ENCODE measurements around the gene ACSF2.
"Not testable (repeated sequence)": the region's sequence is repeated elsewhere in the genome, so short reads cannot be mapped to it uniquely, and the experiment has no call there.

ACSF2 gene

DNA sequence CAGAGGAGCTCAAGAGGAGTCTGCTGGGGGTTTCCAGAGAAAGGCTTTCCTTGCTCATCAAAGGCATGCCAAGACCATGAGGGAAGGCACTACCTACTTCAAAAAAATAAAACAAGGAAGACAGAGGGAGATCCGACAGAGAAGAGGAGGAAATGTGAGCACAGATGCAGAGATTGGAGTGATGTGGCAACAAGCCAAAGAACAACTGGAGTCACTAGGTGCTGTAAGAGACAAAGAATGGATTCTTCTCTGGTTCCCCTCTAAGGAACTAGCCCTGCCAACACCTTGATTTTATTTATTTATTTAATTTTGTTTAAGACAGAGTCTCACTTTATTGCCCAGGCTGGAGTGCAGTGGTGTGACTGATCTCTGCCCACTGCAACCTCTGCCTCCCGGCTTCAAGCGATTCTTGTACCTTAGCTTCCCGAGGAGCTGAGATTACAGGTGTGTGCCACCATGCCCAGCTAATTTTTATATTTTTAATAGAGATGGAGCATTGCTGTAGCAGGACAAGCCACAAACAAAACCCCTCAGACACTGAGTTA lies 13.8 kb upstream of the ACSF2 start:
- DNase-seq: no peak

DNA sequence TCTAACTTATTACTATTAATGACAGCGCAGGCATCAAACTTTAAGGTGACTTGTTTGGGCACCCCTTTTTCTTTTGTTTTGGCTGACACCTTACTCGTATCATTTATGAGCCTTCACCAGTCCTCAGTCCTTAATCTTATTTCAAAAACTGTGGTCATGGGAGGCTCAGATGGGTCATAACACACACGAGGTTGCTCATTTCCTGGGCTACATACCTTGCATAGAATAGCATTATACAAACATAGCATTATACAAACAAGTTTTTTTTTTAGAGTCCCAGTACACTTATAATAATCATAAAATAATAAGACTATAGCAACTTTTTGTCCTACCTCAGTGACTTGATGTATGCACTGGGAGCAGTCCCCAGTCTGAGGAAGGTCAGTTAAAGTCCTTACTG lies 11.2 kb upstream of the ACSF2 start:
- DNase-seq: no peak

DNA sequence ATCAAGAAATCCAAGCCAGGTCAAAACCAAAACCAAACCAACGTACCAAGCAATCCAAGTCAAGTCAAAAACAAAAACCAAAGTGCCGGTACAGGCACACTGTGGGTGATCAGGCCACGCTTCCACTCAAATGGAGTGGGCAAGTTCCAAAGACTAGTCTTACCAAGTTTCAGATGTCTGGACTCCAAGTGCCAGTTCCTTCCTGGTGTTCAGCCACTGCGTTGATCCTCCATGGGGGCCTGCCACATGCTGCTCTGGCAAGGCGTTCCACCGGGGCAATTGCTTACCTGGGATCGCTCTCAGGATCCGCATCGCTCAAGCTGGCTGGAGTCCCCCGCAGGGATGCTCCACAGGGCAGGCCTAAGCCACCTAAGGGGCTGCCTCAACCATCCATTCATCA lies 6.4 kb upstream of the ACSF2 start:
- DNase-seq: not testable (repeated sequence)

DNA sequence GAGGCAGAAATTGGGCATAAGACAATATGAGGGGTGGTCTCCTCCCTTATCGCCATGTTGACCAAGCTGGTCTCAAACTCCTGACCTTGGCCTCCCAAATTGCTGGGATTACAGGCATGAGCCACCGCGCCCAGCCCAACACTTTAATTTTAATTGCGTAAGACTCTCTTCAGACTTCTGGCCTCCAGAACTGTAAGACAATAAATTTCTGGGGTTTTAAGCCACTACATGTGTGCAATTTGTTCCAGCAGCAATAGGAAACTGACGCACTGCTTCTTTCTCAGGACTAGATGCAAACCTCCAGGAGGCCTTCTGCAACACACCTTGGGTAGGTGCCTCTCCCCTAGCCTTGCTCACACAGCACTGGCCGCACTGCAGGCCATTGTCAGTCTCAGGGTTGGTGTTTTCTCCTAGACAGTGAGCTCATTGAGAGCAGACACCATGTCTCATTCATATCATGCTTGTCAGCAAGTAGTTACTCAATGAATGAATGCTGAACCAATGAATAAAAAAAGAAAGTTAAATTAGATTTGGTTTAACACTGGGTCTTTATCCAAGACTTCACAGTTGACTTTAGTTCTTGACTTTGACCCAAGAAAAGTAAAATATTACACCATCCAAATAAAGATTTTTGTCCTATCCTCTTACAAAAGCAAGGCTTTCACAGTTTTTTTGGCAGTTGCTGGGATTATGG lies 5.5 kb upstream of the ACSF2 start:
- no peak for DNase-seq

DNA sequence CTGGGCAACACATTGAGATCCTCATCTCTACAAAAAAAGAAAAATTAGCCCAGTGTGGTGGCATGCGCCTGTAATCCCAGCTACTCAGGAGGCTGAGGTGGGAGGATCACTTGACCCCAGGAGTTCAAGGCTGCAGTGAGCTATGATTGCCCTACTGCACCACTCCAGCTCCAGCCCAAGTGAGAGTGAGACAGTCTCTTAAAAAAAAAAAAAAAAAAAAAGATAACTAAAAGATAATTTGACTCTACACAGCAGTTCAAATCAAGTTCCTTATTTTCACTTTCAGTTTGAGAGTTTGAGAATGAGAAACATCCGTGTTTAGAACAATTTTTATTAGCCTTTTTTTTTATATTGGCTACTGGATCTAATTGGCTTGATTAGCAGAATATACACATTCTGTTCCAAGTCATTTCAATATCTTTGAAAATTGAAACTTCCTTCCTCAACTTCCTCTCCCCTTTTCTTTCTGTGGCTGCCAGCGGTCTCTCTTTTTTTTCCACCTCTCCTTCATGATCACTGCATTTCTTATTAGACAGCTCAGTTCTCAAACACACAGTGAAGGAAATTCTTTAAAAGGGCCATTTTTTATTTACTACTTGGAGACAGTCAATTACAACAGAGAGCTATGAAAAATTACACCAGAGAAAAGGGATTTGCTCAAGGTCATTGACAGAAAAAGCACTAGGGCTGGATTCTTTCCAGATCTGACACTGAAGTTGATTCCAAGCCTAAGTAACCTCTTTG lies 4.5 kb upstream of the ACSF2 start:
- no peak for DNase-seq

DNA sequence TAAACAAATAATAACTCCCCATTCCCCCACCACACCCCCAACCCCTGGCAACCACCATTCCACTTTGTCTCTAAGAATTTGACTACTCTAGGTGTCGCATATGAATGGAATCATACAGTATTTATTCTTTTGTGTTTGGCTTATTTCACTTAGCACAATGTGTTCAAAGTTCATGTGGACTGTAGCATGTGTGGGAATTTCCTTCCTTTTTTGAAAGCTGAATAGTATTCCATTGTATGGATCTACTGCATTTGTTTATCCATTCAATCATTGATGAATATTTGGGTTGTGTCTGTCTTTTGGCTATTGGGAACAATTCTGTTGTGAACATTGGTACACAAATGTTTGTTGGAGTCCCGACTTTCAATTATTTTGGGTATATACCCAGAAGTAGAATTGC lies 3.3 kb upstream of the ACSF2 start:
- DNase-seq: no peak

DNA sequence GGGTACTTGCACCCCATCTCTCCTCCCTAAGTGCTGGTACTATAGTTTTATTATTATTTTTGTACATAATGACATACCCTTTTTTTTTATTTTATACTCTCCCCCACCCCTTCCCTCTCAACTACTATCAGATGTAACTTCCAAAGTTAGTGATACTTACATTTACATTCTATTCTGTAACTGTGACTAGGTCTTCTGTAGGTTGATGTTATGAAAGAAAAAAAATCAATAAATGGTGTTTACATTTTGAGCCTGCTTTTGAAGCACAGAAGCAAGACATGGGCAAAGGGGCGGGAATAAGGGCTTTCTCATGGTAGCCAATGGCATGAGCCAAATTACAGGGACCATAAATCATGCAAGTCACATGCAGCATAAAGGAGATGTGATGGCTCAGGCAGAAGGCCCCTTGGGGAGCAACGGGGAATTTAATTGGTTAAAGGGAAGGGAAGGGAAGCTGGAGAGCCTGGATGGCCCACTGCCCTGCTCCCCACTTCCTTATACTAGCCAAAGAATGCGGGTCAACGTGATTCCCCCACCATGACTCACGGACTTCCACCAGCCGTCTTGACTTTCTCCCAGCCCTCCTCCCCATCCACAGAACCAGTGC lies 2.4 kb upstream of the ACSF2 start:
- no peak for DNase-seq

DNA sequence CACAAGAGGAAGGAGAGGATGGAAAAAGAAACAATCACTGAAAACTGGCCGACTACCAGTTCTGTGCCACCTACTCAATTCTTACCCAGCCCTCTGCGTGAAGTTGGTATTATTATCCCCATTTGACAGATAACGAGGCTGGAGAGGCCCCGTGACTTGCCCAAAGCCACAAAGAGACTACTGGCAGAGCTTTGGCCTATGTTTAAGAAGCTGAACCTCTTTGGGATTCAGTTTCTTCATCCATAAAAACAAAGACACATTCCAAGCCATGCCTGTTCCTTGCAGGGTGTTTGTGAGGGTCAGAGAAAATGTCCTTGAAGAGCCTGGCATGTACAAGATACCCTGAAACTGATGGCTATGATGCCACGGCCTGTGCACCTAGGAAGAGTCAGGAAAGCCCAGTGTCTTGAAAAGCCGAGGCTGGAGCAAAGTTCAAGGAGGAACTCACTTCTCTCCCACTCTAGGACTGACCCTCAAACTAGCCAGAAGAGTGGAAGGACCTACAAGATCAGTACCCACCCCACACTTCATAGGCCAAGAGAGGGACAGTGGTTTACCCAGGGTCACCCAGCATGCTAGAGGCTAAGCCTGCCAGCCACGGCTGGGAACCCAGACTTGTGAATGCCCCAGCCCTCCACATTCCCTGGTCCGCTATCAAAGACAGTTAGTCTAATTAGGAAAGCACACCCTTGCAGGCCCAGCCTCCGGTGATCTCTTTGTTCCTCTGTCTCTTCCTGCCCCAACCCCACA lies 1.6 kb upstream of the ACSF2 start:
- DNase-seq: no peak

DNA sequence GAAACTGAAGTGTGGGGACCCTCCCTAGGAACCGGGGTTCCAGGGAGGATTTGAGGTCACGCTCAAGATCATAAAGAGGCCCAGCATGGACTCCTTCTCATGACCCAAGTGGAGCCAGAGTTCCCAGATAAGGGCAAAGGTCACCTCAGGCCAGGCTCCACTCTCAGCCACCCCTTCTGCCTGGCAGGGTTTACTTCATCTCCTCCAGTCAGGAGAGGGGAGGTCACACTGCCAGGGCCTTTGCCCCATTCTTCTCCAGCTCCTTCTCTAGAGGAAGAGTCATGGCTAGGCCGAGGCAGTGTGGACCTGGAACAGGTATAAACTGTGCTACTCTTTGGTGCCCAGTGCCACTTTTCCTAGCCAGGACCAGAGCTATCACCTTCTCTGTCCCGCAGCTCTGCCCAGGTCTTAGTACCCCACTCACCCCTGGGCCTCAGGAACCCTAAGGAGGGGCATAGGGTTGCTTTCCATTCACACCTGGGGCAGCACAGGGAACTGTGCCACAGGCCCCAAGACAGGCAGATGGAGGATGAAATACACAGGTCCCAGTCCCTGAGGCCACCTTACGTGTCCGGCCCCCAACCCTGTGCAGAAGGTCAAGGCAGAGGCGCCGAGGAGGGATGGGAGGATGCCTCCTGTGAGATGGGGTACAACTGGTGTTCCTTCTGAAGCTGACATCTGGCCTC lies 879 bp upstream of the ACSF2 start:
- DNase-seq: no peak

DNA sequence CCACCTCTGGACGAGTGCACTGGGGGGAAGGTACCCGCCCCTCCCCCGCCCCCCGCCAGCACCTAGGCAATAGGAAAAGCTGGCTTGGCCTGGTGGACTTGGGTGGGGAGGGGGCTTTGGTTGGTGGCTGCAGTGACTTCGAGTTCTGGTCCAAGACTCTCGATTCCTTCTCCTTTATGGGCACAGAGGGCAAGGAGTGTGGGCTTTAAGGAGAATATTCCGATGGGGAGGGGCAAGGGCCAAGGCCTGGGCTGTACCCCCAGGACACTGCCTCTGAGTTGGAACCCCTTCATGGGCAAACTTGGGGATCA lies 409 bp downstream of the ACSF2 start:
- DNase-seq: no peak

DNA sequence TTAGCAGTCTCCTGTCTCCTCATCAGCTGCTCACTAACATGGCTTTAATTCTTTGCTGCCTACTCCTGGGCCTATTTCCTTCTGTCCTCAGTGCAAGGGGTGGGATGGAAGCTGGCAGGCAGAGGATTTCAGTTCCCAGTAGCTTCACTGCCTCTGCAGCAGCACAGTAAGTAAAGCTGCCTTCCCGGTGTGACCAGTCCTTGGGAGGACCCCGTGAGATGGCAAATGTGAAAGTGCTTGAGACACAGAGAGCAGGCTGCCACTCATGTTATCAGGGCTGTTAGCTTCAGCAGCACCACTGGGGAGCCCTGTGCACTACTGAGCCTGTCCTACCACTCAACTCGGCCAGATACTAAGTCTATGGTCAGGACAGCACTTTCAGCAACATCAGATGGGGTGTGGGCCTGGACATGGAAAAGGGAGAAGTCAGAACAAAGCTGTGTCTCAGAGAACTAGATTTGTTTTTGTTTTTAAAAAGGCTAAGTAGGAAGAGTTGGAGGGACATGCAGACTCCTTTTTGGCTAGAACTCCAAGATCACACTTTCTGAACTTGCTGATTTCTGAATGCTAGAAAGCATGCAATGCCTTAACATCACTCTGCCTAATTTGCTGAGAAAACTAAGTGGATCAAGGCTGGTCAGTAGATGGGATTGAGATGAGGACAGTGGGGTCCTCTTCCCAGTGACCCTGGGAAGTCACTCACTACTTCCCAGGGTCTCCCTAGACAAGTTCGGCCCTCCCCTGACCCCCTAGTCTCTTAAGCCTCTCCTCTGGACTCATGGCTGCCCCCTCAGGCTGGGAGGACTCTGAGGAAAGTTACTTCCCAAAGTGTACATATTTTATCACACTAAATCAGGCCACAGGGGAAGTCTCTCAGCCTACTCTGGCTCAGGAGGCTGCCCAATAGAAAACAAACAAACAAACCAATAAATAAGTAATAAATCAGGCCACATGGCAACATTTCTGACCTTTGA lies 1.1 kb downstream of the ACSF2 start:
- peak; percentile 31 for DNase-seq

DNA sequence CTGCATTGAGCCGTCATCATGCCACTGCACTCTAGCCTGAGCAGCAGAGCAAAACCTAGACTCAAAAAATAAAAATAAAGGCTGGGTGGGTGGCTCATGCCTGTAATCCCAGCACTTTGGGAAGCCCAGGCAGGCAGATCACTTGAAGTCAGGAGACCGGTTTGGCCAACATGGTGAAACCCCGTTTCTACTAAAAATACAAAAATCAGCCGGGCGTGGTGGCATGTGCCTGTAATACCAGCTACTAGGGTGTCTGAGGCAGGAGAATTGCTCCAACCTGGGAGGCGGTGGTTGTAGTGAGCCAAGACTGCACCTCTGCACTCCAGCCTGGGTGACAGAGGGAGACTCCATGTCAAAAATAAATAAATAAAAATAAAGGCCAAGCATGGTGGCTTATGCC lies 2.1 kb downstream of the ACSF2 start:
- not testable (repeated sequence) for DNase-seq

DNA sequence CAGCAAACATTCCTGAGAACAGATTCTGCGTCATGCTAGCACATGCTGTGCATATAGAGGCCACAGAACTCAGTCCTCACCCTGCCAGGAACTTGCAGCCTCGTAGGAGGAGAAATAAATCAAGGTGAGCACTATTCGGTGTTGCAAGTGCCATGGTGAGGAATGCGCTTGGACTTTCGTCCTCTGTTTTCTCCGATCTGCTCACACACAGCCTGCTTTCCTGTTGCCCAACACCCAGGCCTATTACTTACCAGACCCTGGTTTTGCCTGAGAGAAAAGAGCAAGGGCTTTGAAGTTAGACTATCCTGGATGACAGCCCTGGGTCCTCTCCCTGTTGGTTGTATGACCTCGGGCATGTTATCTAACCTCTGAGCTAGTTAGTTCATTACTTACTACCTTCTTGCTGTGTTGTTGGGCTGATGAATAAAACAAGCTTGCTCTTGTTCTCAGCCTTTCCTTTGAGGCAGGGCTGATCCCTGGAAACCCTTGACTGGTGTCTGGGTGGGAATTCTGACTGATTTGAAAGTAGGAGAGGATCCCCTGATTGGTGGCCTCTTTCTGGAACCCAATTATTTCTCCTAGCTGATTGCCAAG lies 2.9 kb downstream of the ACSF2 start:
- DNase-seq: no peak

DNA sequence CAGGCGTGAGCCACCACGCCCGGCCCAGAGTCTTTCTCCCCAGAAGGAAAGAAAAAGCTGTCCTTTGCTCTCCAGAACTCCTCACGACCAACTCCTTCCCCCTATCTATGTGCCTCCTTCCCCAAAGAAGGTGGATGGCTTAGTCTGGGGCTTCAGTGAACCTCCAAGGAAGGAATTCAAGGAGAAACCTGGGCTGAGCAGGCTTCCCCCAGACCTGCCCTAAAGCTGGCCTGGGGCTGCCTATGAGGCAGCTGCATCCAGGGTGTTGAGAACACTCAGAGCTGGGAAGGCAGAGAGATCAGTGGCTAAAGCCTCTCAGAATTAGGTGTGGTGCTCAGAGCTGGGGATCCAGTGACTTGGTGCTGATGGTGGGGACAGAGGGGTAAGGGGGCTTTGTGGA lies 3.8 kb downstream of the ACSF2 start:
- no peak for DNase-seq

DNA sequence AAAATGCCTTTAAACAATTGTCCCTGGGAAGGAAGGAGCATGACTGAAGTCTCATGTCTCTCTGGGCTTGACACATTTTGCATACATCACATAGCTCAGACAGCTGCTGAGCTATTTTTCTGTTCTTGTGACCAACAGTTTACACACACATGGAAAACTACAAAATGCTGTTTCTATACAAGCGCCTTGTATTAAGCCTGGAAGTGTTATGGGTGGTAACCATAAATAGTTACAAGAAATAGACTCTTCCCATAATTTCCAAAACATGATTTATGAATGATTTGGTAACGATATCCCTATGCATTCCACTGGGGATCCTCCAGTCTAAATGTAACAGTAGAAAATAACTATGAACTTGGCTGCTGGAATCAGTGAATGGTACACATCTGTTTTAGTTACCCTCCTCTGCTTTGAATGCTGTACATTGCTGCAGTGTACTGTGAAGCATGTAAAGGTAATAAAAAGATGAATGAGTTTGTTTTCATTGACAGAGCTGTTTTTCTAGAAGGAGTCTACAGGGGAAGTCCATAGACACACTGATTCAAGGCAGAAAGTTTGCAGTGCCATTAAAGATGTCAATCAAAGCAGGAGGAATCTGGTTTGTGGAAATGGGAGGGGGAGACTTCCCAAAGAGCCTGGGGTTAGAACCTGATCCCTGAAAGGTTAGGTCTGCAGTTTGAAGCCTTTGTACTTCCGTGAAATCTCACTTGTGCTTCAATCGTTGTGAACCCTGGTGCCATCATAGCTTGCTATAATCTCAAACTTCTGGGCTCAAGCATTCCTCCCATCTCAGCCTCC lies 5.0 kb downstream of the ACSF2 start:
- no peak for DNase-seq

DNA sequence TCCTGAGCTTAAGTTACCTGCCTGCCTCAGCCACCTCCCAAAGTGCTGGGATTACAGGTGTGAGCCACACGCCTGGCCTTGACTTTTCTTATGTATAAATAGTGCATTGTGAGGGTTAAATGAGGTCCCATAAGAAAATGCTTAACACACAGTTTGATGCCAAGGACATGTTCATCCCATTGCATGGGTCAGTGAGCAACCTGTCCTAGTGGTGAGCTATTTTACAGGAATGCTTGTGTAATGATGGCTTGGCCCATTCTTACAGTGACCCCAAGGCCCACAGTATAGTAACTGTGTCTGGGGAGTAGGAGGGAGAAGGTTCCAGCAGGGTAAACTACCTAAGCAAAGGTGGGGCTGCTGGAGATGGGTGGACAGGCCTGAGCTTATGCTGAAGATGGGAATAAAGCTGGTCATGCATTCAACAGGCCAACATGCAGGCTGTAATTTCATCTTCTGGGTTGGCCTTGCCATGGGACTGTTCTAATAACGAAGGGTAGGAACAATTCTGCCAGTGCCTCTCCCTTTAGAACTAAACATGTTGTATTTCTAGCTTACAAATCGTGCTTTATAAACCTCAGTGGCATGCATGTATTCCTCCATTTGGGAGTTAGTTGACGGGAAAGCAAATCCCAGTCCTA lies 6.2 kb downstream of the ACSF2 start:
- no peak for DNase-seq

DNA sequence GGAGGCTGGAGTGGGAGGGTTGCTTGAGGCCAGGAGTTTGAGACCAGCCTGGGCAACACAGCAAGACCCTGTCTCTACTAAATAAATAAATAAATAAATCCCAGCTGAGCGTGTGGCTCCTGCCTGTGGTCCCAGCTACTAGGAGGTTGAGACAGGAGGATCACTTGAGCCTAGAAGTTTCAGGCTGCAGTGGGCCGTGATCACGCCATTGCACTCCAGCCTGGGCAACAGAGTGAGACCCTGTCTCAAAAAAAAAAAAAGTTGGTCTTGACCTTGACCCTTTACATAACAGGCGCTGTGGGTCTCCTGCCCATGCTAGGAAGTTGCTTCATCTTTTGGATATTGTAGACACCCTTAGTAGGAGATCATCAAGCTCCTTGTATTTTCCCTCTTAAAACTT lies 11.4 kb downstream of the ACSF2 start:
- DNase-seq: no peak

DNA sequence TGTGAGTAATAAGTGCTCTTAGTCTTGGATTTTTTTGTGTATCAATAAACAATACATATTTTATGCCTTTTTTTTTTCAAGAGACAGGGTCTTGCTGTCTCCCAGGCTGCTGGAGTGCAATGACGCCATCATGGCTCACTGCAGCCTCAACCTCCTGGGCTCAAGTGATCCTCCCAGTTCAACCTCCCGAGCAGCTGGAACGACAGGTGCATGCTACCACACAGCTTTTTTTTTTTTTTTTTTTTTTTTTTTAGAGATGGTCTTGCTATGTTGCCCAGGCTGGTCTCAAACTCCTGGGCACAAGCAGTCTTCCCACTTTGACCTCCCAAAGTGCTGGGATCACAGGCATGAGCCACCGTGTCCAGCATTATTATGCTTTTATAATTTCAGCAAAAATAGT lies 13.0 kb downstream of the ACSF2 start:
- DNase-seq: no peak

DNA sequence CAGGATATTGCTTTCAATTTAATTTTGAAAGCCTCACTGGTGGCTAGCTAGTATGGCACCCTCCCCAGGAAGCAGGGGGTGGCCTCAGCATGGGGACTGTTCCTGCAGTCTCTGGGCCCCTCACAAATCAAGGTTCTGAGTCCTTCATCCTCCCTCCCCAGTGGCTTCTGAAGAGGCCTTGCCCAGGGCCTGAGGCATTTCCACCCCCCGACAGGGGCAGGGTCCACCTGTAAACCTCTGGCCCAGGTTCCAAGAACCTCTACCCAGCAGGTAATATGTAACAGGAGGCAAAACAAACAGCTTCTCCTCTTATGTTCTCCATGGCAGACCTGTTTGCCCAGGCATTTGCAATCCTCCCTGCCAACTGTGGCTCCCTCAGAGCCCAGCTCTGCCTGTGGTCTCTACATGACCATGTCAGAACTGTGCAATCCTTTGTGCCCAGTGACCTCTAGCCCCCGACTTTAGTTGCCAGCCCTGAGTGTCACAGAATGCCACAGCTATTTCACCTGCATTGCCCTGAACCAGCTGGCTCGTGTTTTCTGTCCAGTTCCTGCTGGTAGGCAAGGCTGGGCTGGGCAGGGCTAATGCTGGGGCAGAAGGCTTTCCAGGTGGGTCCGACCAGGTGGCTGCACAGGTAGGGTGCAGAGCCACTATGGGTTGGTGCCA lies 14.3 kb downstream of the ACSF2 start:
- no peak for DNase-seq
